Gastroesophageal sphincter (tissue), 3 donors: Measurements from ENCODE around the gene BAIAP2.

Experiments used
- EP300 ChIP-seq: sonication (generic); formaldehyde crosslinking; IDR thresholded peaks from one replicate; pipeline ENCODE4 v1.6.1; 2017; ENCODE audit warnings: antibody characterized with exemption, mild to moderate bottlenecking
- POLR2A ChIP-seq, 2 donors: fragments of 450-650 bp; IDR thresholded peaks; one replicate each; pipeline ENCODE4 v1.6.1; 2017; ENCODE audit warnings: antibody characterized with exemption in 2 of 2, mild to moderate bottlenecking in 2 of 2, moderate library complexity in 1 of 2
- POLR2AphosphoS5 ChIP-seq: sonication (generic); formaldehyde crosslinking; IDR thresholded peaks from one replicate; pipeline ENCODE4 v1.6.1; 2017; ENCODE audit warnings: antibody characterized with exemption
- TF ChIP-seq, protein P1 (sequence below), 4 experiments: fragments of 200-600 bp in 2 of 4; fragments of 450-650 bp in 2 of 4; sonication (generic) in 1 of 4; IDR thresholded peaks; one replicate each; pipeline ENCODE4 v1.5.1; 2017 to 2019; ENCODE audit warnings: antibody characterized with exemption in 4 of 4, mild to moderate bottlenecking in 2 of 4, moderate library complexity in 2 of 4

DNA sequence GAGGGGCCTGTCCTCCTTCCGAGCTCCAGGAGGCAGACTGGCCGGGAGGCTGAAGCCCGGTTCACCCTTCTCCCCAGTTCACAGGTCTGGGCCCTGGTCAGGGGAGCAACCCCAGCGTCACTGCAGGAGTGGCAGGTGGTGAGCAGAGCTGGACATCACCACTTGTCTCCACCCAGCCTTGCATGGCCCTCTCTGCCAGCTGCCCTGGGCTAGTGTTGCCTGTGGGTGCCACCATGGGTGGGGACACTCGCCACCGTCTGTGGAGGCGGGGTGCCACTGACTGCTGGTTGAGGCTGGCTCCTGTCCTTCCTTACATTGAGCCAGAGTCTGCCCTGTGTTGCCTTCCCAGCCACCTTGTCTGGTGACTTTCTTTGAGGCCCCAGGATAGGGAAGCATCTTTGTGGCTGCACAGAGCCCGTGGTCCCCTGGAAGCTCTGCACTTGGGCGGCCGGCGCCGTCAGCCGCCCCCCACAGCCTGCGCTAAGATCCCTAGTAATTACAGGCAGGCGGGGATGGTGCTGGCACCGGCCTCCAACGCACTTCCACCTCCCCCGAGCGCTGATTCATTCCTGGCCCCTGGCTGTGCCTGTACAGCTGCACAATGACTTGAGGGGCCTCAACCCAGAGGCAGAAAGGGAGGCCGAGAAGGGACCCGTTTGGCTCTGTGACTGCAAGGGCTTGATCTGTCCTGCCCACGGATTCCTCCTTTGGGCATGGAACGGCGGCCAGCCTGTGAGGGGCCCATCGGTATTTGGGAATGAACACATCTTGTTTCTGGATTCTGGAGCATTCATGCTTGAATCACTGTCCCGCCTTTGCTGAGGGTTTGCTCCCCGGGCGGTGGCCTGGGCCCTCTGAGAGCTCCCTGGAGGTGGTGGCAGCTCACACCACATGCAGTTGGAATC is 5.2 kb downstream of the BAIAP2 start:
- TF ChIP-seq, protein P1, sequence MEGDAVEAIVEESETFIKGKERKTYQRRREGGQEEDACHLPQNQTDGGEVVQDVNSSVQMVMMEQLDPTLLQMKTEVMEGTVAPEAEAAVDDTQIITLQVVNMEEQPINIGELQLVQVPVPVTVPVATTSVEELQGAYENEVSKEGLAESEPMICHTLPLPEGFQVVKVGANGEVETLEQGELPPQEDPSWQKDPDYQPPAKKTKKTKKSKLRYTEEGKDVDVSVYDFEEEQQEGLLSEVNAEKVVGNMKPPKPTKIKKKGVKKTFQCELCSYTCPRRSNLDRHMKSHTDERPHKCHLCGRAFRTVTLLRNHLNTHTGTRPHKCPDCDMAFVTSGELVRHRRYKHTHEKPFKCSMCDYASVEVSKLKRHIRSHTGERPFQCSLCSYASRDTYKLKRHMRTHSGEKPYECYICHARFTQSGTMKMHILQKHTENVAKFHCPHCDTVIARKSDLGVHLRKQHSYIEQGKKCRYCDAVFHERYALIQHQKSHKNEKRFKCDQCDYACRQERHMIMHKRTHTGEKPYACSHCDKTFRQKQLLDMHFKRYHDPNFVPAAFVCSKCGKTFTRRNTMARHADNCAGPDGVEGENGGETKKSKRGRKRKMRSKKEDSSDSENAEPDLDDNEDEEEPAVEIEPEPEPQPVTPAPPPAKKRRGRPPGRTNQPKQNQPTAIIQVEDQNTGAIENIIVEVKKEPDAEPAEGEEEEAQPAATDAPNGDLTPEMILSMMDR (IDR thresholded peaks at IDR 0.05) = no peak
- TF ChIP-seq POLR2AphosphoS5 (no peak), POLR2A (IDR thresholded peaks at IDR 0.05) (no peak), EP300 (no peak)
